Upper lobe of left lung (tissue), 6 donors: Measurements from ENCODE around the gene POLD1. TPM values are rescaled to one million over a fixed set of nuclear protein-coding genes. Genes with fewer than 3 reads are reported as not detected.

Experiments
- ATAC-seq, 2 donors: fragments of 200-7000 bp; cut with Tn5 transposase; one replicate each; pipeline ENCODE4 v1.9.1; 2022; ENCODE audit warnings: mild to moderate bottlenecking in 2 of 2, moderate library complexity in 2 of 2; ENCODE audit not compliant: low FRiP score in 2 of 2
- DNase-seq, 2 donors: peaks; one replicate each; pipeline ENCODE4 v3.0.0-alpha.2; 2019 to 2020
- H3K27ac ChIP-seq, 4 donors: fragments of 200-600 bp; sonication (generic); one replicate each; pipeline ENCODE4 v1.5.1; 2016 to 2019
- H3K27me3 ChIP-seq, 4 donors: fragments of 200-600 bp; sonication (generic); one replicate each; pipeline ENCODE4 v1.5.1; 2017 to 2019
- H3K36me3 ChIP-seq, 4 donors: fragments of 200-600 bp; sonication (generic); one replicate each; pipeline ENCODE4 v1.5.1; 2016 to 2019
- H3K4me1 ChIP-seq, 4 donors: fragments of 200-600 bp; sonication (generic); one replicate each; pipeline ENCODE4 v1.5.1; 2018 to 2019
- H3K4me3 ChIP-seq, 4 donors: fragments of 200-600 bp; sonication (generic); one replicate each; pipeline ENCODE4 v1.5.1; 2017 to 2019; ENCODE audit warnings: mild to moderate bottlenecking in 2 of 4, moderate library complexity in 1 of 4
- H3K9me3 ChIP-seq, 4 donors: fragments of 200-600 bp; sonication (generic); one replicate each; pipeline ENCODE4 v1.5.1; 2018 to 2019
- CTCF ChIP-seq, 6 experiments: fragments of 450-650 bp in 4 of 6; fragments of 200-600 bp in 2 of 6; sonication (generic) in 2 of 6; IDR thresholded peaks; one replicate each; pipeline ENCODE4 v1.5.1; 2016 to 2019; ENCODE audit warnings: antibody characterized with exemption in 6 of 6
- EP300 ChIP-seq, 4 donors: sonication (generic); formaldehyde crosslinking; IDR thresholded peaks; one replicate each; pipeline ENCODE4 v1.5.1; 2017; ENCODE audit warnings: antibody characterized with exemption in 4 of 4, control low read depth in 2 of 4
- POLR2A ChIP-seq, 4 donors: fragments of 450-650 bp; IDR thresholded peaks; one replicate each; pipeline ENCODE4 v1.5.1; 2016 to 2017; ENCODE audit warnings: antibody characterized with exemption in 4 of 4, mild to moderate bottlenecking in 2 of 4
- POLR2AphosphoS5 ChIP-seq, 2 donors: sonication (generic); formaldehyde crosslinking; IDR thresholded peaks; one replicate each; pipeline ENCODE4 v1.5.1; 2017; ENCODE audit warnings: antibody characterized with exemption in 2 of 2
- WGBS, 2 donors: methylation state at CpG; one replicate each; pipeline ENCODE4 v1.1.5; 2017 to 2018; 5-methylcytosine and 5-hydroxymethylcytosine counted together
- total RNA-seq, 6 donors: library from RNA; depleted of rRNA in 4 of 6; stranded (reverse); fragments of >200 nt in 4 of 6; gene quantifications; one replicate each; pipeline versions ENCODE4 v1.1.0 to v1.2.1, GENCODE V29; 2016 to 2021
- donor health status: DM: no; HTN: no; CAD: no; lungs with moderate emphysema.
- donor health status: DM: no; HTN: yes; CAD: no; lungs with severe emphysema.

Gene POLD1
- total RNA-seq, 6 donors from 2014 or later, result 20.5 to 66.0 (median 44.0) TPM

DNA sequence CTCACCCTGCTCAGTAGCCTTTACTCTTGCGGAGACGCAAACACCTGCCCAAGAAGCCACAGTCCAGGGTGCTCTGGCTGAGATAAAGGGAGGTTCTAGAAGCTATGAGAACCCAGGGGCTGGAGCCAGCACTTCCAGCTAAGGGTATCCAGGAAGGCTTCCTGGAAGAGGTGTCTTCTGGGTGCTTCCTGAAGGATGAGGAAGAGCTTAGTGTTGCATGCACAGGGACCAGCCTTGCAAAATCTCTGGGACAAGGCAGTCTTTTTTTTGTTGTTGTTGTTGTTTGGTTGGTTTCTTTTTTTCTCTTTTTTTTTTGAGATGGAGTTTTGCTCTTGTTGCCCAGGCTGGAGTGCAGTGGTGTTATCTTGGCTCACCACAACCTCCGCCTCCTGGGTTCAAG lies 69.1 kb downstream of the POLD1 start:
- Histone ChIP-seq H3K4me1 (no peaks in the 10 kb centered on the region), H3K9me3 (no peaks in the 10 kb centered on the region), H3K4me3 (no peak overlapping the region), H3K27ac (no peak overlapping the region), H3K27me3 (peaks cover 0 to 3% (median 0%) of the 10 kb centered on the region in 4 donors), H3K36me3 (no peaks in the 10 kb centered on the region)
- TF ChIP-seq EP300 (IDR thresholded peaks at IDR 0.05), result no peak
- TF ChIP-seq POLR2A (IDR thresholded peaks at IDR 0.05), result no peak
- no peak for TF ChIP-seq POLR2AphosphoS5 (IDR thresholded peaks at IDR 0.05)
- no peak for TF ChIP-seq CTCF (IDR thresholded peaks at IDR 0.05)
- 97 to 100% methylated on average over 3 of the region's 3 CpGs for WGBS, 2 donors
- DNase-seq (no peak), ATAC-seq (no peak)

- H3K36me3 ChIP-seq, result no peaks in the 10 kb centered on the region
- H3K4me3 ChIP-seq, result no peak overlapping the region
- TF ChIP-seq CTCF (IDR thresholded peaks at IDR 0.05) (no peak), POLR2AphosphoS5 (IDR thresholded peaks at IDR 0.05) (no peak), POLR2A (IDR thresholded peaks at IDR 0.05) (no peak), EP300 (IDR thresholded peaks at IDR 0.05) (no peak)
- peaks cover 0 to 11% (median 4%) of the 10 kb centered on the region in 4 donors for H3K27me3 ChIP-seq
- WGBS, 2 donors, result 78 to 85% methylated on average over 2 of the region's 2 CpGs
- ATAC-seq (no peak), DNase-seq (no peak)
- H3K4me1 ChIP-seq, result no peaks in the 10 kb centered on the region
- H3K9me3 ChIP-seq, result no peaks in the 10 kb centered on the region
- no peak overlapping the region for H3K27ac ChIP-seq
Observed at GRCh38 chr19:50455992-50456391, 71.8 kb downstream of the POLD1 start.

DNA sequence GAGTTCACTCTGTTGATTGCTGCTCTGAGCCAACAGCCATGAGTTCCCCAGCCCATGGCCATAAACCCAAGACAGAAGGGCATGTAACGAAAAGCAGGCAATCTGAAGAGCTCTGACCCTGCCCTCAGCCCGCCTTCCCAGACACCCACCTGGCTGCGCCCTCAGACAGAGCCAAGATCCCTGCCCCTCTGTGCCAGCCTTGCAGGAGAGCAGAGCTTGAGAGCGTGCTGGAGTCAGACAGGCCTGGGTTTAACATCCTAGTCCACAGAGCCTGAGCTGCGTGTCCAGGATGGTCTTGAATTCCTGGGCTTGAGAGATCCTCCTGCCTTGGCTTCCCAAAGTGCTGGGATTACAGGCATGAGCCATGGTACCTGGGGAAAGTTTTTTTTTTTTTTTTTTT lies 73.2 kb downstream of the POLD1 start:
- H3K9me3 ChIP-seq, result no peaks in the 10 kb centered on the region
- H3K36me3 ChIP-seq, result no peaks in the 10 kb centered on the region
- WGBS, 2 donors, result 89 to 97% methylated on average over 2 to 5 of the region's 5 CpGs
- TF ChIP-seq CTCF (IDR thresholded peaks at IDR 0.05) (no peak), POLR2A (IDR thresholded peaks at IDR 0.05) (no peak), EP300 (IDR thresholded peaks at IDR 0.05) (no peak), POLR2AphosphoS5 (IDR thresholded peaks at IDR 0.05) (no peak)
- ATAC-seq, result no peak
- no peak overlapping the region for H3K4me3 ChIP-seq
- H3K27me3 ChIP-seq, result peaks cover 0 to 11% (median 4%) of the 10 kb centered on the region in 4 donors
- H3K27ac ChIP-seq, result no peak overlapping the region
- DNase-seq, result no peak
- H3K4me1 ChIP-seq, result no peaks in the 10 kb centered on the region

GRCh38 chr19:50458396-50459066 lies 74.4 kb downstream of the POLD1 start:
- ATAC-seq, result no peak
- no peak overlapping the region for H3K4me3 ChIP-seq
- H3K4me1 ChIP-seq, result no peaks in the 10 kb centered on the region
- H3K36me3 ChIP-seq, result no peaks in the 10 kb centered on the region
- H3K27ac ChIP-seq, result no peak overlapping the region
- WGBS, 2 donors, result 31 to 38% methylated on average over 12 to 38 of the region's 50 CpGs
- TF ChIP-seq CTCF (IDR thresholded peaks at IDR 0.05) (no peak), EP300 (IDR thresholded peaks at IDR 0.05) (no peak), POLR2AphosphoS5 (IDR thresholded peaks at IDR 0.05) (no peak), POLR2A (IDR thresholded peaks at IDR 0.05) (no peak)
- H3K9me3 ChIP-seq, result no peaks in the 10 kb centered on the region
- DNase-seq, result peak in 1 of 2 donors; percentile 69
- peaks cover 0 to 11% (median 4%) of the 10 kb centered on the region in 4 donors for H3K27me3 ChIP-seq

DNA sequence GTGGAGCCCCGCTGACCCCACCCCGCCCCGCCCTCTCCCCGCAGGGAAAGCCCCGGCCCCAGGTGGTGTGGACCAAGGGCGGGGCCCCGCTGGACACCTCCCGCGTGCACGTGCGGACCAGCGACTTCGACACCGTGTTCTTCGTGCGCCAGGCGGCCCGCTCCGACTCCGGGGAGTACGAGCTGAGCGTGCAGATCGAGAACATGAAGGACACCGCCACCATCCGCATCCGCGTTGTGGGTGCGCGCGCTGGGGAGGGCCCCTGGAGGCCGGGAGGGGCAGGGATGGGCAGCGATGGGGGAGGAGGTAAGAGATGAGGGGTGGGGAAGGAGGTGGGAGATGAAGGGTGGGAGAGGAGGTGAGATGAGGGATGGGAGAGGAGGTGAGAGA lies 74.9 kb downstream of the POLD1 start:
- H3K27me3 ChIP-seq, result peaks cover 0 to 11% (median 4%) of the 10 kb centered on the region in 4 donors
- ATAC-seq (no peak), DNase-seq (peak in 1 of 2 donors; percentile 83)
- H3K36me3 ChIP-seq, result no peaks in the 10 kb centered on the region
- no peak overlapping the region for H3K27ac ChIP-seq
- no peaks in the 10 kb centered on the region for H3K9me3 ChIP-seq
- WGBS, 2 donors, result 62 to 79% methylated on average over 25 to 26 of the region's 32 CpGs
- H3K4me3 ChIP-seq, result no peak overlapping the region
- H3K4me1 ChIP-seq, result no peaks in the 10 kb centered on the region
- TF ChIP-seq POLR2A (IDR thresholded peaks at IDR 0.05) (no peak), EP300 (IDR thresholded peaks at IDR 0.05) (no peak), POLR2AphosphoS5 (IDR thresholded peaks at IDR 0.05) (no peak), CTCF (IDR thresholded peaks at IDR 0.05) (no peak)
